ENCODE data around the gene NOC2L. TPM values are rescaled to one million over a fixed set of nuclear protein-coding genes. Genes with fewer than 3 reads are reported as not detected.

Gene NOC2L
- total RNA-seq, 1 experiment from 2014 or later, result 223 TPM

DNA sequence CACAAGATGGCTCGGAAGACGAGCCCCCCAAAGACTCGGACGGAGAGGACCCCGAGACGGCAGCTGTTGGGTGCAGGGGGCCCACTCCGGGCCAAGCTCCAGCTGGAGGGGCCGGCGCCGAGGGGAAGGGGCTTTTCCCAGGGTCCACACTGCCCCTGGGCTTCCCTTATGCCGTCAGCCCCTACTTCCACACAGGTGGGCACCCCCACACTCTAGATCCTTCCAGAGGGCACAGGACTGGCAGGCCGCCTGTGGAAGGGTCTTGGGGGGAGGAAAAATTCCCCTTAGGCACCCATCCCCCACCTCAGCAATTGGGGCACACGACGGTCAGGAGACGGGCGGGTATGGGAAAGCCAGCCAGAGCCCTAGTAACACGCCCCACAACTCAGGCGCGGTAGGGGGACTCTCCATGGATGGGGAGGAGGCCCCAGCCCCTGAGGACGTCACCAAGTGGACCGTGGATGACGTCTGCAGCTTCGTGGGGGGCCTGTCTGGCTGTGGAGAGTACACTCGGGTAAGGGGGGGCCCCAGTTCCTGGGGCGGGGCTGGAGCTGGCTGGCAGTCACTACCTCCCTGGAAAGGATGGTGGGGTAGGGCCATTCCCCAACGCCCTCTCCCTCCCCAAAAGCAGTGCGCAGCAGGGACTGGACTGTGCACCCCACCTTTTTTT lies 16.1 kb downstream of the NOC2L start:
- no peak for DNase-seq (ENCODE audit: low spot score)

DNA sequence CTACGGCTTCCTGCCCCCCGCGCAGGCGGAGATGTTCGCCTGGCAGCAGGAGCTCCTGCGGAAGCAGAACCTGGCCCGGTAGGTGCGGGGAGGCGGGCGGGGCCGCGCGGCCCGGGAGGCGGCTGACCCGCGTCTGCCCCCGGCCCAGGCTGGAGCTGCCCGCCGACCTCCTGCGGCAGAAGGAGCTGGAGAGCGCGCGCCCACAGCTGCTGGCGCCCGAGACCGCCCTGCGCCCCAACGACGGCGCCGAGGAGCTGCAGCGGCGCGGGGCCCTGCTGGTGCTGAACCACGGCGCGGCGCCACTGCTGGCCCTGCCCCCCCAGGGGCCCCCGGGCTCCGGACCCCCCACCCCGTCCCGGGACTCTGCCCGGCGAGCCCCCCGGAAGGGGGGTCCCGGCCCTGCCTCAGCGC lies 16.6 kb downstream of the NOC2L start:
- no peak for DNase-seq (ENCODE audit: low spot score)

DNA sequence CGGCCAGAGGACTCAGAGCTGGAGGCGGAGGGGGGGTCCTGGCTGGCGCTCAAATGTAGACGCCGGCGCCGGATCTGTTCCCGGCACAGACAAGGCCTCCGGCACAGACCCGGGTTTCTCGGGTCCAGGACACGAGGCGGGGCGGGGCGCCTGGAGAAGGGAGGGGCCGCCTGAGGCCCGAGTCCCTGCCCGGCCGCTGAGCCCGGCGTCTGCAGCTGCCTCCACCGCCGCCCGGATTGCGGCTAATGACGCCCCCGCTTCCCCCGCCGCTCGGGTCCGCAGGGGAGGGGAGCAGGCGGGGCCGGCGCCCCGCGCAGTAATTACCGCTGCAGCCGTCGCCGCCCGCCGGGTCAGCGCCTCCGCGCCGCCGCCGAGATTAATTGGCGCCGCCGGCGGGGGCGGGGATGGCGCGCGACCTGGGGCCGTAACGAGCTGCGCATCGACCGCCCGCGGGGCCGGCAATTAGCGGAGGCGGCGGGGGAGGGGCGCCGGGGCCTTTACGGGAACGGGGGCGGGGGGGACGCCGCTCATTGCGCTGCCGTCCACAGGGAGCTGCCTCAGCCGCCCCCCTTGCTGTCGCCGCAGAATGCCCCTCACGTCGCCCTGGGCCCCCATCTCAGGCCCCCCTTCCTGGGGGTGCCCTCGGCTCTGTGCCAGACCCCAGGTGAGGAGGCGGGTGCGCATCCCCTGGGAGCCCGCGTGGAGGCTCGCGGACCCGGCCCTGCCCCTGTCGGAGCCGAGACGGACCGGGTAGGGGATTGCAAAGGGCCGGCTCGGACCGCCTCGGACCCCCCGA lies 17.3 kb downstream of the NOC2L start:
- DNase-seq (ENCODE audit: low spot score), result peak; percentile 62

DNA sequence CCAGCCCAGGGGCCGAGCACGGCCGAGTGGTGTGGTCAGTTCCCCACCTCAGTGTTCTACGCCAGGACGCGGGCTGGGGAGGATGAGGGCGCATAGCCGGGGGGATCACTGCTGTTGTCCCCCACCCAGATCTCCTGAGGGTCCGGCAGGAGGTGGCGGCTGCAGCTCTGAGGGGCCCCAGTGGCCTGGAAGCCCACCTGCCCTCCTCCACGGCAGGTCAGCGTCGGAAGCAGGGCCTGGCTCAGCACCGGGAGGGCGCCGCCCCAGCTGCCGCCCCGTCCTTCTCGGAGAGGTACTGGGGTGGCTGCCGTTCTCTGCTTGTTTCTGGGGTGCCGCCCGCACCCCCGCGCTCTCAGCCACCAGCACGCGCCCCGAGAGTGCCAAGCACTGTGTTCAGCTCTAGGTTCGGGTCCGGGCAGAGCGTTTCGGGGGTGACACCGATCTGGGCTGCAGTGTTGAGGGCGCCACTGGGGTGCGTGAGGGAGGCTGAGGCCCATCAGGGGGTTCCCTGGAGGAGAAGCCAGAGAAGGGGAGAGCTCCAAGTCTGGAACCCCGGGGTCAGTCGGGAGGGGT lies 18.0 kb downstream of the NOC2L start:
- DNase-seq (ENCODE audit: low spot score), result no peak

DNA sequence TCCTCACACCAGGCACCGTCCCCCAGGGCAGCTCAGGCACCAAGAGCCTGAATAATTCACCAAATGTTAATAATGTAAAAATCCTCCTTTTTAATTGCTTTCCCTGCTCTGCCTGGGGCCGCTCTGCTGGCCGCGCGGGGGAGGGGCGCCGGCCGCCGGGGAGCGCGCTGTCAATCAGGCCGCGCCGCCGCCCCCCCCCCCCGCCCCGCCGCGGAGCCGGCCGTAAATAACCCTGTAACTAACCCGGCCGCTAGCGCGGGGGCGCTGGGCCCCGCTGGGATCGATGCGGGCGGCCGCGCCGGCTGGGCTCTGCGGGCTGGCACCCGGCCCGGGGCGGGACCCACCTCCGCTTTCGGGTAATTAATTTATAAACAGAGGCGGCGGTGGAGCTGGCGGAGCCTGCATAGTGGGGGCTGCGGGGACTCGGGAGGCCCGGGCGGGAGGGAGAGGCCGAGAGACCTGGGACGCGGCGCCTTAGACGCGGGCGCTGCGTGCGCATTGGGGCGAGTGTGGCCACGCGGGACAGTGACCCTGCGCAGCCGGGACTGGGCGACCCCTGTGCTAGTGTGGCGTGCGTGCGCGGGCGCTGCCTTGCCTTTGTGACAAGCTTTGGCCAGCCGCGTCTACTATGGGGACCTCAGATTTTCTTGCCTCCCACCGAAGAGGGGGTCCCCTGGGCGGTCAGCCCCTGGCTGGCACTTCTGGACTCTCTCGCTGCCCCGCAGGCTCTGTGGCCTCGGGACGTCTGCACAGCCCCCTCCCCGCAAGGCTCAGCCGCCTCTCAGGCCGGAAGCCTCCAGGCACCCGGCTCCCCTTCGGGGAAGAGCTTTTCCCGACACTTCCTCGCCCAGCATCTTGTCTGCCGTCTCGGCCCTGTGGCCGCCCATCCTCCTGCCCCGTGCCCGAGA lies 18.7 kb downstream of the NOC2L start:
- DNase-seq (ENCODE audit: low spot score), result peak; percentile 62

DNA sequence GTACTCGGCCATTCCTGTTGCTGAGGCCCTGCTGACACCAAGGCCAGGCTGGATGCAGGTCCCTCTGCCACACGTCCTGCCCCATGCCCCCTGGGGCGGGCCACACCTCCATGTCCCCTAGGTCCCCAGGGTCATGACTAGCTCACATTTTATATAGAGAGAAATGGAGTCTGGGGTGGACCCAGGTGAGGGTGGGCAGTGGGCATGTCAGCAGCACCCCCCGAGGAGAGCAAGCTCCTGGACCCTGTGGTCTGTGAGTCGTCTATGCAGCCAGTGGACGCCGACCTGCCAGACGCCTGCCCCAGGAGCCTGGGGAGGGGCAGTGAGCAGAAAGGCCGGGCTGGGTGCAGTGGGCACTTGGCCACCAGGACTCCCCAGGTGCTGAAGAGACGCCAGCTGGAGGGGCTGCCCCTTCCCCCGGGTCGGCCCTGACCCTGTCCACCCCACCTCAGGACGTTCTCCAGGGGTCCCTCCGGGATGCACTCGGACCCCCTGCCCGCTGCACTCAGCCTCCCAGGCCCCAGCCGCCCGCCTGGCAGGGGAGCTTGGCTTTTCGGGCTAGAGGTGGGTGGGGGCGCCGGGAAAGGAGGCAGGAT lies 19.4 kb downstream of the NOC2L start:
- DNase-seq (ENCODE audit: low spot score), result no peak

DNA sequence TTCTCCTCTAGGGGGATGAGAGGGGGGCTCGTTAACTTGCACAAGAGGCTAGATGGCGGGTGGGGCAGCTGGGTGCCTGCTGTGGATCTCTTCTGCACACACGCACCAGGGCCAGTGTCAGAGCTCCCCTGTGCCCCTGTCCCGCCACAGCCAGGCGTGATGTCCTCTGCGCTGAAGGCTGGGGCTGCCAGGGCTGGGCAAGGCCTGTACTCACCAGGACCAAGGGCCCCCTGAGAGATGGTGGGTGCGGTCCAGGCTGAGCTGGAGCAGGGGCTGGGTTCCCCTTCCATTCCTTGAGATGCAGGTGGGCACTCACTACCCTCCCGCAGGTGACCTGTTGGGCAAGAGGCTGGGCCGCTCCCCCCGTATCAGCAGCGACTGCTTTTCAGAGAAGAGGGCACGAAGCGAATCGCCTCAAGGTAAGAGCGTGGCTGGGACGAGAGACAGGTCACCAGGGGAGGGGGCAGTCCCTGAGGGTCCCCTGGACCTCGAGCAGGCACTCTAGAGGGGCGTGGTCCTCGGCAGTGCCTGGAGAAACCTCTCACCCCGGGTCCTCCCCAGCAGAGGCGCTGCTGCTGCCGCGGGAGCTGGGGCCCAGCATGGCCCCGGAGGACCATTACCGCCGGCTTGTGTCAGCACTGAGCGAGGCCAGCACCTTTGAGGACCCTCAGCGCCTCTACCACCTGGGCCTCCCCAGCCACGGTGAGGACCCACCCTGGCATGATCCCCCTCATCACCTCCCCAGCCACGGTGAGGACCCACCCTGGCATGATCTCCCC lies 20.2 kb downstream of the NOC2L start:
- no peak for DNase-seq (ENCODE audit: low spot score)

DNA sequence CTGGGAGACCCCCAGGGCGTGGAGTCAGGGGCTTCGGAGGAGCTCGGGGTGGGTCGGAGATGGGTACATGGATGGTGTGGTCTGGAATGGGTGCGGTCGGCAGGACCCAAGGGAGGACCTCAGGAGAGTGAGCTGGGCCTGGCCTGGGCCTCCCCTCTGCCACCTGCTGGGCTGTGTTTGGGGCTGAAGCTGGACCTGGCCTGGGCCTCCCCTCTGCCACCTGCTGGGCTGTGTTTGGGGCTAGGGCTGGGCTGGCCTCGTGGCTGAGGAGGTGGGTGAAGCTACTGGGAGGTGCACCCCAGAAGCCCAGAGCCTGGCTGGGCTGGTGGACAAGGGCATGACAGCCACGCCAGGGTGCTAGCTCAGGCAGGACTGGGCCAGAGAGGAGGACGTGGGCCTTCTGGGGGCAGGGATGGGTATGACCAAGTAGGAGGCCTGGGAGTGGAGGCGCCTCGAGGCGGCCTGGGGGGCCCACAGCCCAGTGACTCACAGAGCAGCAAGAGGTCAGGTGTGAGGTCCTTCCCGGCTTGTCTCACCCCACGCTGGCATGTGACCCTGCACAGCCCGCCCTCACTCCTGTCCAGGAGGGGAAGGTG lies 20.9 kb downstream of the NOC2L start:
- DNase-seq (ENCODE audit: low spot score), result peak; percentile 68

DNA sequence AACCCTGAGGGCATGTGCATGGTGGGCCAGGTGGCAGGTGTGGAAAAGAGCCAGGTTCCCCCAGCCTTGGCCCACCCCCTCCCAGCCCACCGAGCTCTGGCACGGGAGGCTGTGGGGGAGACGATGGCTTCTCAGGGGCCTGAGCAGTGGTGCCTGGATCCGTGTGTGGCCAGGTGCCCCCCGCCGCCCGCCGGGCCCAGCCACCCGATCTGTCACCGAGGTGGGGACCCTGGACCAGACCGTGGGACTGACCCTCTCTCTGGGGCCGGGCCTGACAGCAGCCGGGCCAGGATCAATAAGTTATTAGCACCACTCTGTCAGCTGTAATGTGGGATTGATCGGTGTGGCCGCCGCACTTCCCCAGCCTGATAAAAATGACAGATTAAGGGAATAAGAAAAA lies 21.5 kb downstream of the NOC2L start:
- no peak for DNase-seq (ENCODE audit: low spot score)

DNA sequence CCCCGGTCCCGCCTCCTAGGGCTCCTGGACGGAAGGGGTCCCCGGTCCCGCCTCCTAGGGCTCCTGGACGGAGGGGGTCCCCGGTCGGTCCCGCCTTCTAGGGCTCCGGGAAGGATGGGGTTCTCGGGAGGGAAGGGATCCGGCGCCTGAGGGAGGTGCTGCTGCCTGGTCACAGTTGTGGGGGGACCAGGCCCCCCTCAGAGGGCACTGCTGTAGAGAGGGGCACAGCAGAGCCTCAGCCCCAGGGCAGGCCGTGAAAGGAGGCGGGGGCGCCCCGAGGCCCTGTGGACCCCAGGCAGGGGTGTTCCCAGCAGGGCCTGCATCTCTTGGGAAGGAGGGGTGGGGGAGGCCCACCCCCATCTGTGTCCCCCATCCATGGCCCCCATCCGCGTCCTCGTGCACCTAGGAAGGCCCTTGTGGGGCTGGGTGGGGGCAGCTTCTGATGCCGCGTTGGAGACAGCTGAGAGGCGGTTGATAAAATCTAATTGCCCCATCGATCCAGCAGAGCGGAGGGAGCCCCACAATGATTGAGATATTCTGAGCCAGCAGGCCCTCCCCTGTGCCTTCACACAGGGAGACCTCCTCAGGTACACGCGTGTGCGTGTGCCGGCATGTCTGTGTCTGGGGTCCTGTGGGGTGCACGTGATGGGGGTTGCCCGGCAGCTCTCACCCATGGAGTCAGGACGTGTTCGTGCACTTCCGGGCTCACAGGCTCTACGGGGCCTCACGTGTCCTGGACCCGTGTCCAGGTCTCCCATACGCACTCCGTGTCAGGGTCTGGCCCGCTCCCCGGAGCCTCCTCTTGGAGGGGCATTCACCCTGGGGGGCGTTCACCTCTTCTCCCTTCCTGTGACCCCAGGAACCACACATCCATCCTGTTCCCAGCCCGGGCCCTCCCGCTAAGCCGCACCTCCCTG lies 22.4 kb downstream of the NOC2L start:
- no peak for DNase-seq (ENCODE audit: low spot score)

DNA sequence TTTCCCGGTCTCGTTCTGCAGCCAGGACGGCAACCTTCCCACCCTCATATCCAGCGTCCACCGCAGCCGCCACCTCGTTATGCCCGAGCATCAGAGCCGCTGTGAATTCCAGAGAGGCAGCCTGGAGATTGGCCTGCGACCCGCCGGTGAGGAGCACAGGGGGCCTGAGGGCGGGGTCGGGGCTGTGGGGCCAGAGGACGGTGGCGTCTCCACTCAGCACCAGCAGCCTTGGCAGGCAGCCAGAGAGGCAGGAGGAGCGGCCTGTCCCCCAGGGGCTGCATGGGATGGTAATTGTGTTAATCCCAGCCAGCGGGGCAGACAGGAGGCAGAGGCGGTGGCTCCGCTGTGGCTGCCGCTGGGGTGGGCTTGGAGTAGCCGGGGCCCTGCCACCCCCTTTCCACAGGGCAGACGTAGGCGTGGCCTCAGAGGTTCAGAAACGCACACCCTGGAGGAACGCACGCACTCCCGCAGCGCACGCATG lies 23.3 kb downstream of the NOC2L start:
- DNase-seq (ENCODE audit: low spot score), result no peak

DNA sequence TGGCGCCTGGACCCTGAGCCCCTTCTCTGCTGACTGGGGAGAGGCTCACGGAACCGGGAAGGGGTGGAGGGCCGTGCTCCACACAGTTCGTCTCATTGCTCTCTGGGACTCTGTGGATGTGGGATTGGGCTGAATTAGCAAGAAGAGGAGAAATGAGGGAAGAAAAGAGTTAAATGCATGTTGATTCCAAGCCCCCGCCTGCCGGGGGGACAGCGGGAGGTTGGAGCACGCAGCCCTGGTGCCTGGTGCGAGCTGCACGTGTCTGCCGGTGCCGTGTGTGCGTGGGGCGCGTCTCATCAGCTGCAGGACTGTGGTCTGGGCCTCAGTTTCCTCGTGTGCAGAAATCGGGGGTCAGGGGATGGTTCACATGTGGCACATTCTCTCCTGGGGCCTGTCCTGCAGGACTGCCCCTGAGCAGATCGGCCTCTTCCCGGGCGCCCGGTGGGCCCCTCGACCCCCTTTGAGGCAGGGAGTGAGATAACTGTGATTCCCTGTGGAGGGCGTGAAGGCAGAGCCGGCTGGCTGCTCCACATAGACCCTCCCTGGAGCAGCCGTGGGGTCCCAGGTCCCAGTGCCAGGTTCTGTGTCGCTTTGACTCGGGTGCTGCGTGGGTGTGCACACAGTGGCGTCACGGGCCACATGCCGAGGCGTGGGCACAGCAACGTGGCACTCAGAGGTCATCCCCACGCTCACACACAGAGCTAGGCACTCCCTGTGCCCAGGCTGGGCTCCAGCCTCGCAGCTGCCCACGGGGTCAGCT lies 23.9 kb downstream of the NOC2L start:
- DNase-seq (ENCODE audit: low spot score), result no peak

DNA sequence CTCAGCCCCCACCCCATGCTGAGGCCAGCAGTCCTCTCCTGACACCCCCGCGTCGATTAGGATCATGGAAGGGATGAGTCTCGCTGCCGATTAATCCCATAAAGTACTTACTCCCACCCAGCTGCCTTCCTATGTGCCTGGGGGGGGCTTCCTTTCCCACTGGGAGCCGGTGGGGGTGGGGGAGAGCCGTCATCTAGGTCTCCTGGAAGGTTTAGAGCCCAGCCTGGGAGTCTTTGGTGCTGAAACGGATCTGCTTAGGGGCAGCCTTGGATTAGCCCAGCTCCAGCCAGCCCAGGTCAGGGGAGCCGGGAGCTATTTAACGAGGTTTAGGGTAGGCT lies 25.5 kb downstream of the NOC2L start:
- DNase-seq (ENCODE audit: low spot score), result no peak

DNA sequence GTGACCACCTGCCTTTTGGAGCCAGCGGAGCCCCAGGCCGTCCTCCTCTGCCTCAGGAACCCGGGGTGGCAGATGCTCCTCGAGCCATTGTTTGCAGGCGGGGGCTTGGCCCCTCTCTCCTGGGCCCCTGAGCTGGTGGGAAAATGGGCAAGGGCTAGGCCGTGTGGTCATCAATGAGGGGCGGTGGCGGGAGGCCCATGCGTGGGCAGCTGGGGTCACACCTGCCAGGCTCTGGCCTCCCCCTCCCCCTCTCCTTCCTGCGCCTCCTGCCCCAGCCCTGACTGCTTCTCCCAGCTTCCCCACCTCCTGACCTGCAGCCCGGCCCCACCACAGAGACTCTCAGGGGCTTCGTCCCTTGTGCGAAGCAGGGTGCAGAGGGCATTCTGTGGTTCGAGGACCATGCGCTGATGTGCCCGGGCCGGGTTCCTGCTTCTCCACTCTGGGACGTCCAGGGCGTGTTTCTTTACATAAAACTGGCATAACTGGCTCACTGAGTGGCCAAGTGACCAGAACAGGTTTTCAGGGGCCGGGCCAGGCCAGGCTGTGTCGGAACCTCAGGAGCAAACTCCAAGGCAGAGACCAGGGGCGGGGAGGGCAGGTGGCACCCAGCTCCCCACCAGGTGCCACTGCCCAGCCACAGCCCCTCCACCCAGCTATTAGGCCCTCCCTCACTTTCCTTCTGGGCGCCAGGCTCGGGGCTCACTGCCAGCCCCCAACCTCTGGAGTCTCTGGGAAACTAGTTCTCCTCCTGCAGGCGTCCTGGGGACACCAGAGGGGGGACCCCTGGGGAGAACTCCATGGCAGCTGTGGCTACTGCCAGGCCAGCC lies 26.1 kb downstream of the NOC2L start:
- peak; percentile 83 for DNase-seq (ENCODE audit: low spot score)

DNA sequence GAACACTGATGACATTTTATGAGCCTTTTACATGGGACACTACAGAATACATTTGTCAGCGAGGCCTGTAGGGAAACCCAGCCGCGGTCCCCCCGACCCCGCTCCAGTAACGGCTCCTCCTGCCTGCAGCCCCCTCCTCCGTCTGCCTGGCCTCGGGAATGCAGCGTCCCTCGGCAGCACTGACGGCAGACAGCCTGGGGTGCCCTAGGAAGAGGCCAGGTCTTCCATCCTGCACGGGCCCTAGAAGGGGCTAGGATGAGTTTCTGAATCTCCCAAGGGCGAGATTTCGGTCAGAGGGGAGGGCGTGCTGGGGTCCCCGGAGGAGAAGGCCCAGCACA lies 26.9 kb downstream of the NOC2L start:
- DNase-seq (ENCODE audit: low spot score), result no peak

DNA sequence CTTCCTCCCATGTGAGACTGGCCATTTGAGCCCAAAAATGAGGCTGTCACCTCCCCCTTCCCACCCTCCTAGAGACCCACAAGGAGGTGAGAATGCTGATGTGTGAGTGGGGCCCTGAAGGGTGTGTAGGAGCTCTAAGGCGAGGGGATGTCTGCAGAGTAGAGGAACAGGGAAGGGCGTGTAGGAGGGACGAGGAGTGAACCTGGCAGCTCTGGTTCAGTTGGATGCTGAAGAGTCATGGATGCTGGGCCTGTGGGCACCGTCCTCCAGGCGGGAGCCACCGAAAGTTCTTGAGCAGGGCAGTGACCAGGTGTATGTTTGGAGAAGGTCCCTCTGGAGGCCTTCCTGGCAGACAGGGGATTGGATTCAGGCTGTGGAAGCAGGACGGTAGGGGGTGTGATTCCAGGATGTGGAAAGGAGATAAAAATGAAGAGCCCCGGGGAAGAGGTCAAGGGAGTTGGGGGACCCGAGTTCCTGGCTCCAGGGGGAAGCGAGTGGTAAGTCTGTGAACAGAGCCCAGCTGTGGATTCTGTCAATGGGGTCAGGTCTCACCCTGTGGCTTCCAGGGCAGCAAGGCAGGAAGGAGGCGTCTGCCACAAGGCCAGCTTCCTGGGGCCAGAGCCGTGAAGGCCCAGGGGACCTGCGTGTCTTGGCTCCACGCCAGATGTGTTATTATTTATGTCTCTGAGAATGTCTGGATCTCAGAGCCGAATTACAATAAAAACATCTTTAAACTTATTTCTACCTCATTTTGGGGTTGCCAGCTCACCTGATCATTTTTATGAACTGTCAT lies 27.5 kb downstream of the NOC2L start:
- DNase-seq (ENCODE audit: low spot score), result no peak

DNA sequence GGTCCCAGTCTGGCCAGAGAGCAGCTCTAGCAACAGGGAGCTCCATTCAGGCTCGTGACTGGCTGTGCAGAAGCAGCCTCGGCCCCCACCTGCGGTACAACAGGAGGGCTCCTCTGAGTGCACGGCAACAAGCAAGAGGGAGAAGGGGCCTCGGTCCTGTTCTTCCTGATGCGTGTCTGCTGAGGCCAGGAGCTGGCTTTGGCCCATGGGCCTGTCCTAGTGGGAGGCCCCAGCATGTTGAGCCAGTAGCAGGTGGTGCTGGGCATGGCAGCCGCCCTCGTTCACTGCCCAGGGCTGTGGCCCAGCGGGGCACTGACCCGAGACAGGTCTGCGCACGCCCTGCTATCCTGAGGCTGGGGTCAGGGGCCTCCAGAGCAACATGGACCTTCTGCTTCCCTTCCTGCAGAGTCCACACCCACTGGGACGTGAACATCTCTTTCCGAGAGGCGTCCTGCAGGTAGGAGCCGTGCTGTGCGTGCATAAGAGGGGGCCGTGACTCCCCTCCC lies 28.4 kb downstream of the NOC2L start:
- DNase-seq (ENCODE audit: low spot score), result no peak

Data from HT-29 (cell line).